ENCODE measurements around the gene LST1.

Gene LST1

GRCh38 chr6:31560697-31561058 lies 25.4 kb upstream of the LST1 start:
- DNase-seq: no peak

- DNase-seq: peak; percentile 47
Measured at GRCh38 chr6:31567531-31568370, 18.3 kb upstream of the LST1 start.

- peak; percentile 96 for DNase-seq
Measured at GRCh38 chr6:31568537-31568961, 17.5 kb upstream of the LST1 start.

- DNase-seq: no peak
Measured at GRCh38 chr6:31569861-31570536, 16.1 kb upstream of the LST1 start.

- DNase-seq: peak; percentile 88
Measured at GRCh38 chr6:31572041-31572911, 13.8 kb upstream of the LST1 start, which contains the start of gene LTA. Gene LTA (plus strand): TSS chr6:31572289. CDS start chr6:31572743, 454 bp downstream.

- DNase-seq: no peak
Measured at GRCh38 chr6:31573239-31574105, 12.6 kb upstream of the LST1 start.

GRCh38 chr6:31574106-31575061 lies 11.7 kb upstream of the LST1 start:
- peak; percentile 65 for DNase-seq

- peak; percentile 96 for DNase-seq
Measured at GRCh38 chr6:31575335-31575901, 10.7 kb upstream of the LST1 start, which contains the start of gene TNF. Gene TNF (plus strand): TSS chr6:31575565. CDS start chr6:31575742, 177 bp downstream.

GRCh38 chr6:31575952-31576685 lies 10.0 kb upstream of the LST1 start:
- peak; percentile 36 for DNase-seq

GRCh38 chr6:31576897-31577578 lies 9.0 kb upstream of the LST1 start:
- peak; percentile 84 for DNase-seq

- no peak for DNase-seq
Measured at GRCh38 chr6:31577579-31577966, 8.5 kb upstream of the LST1 start.

- peak; percentile 41 for DNase-seq
Measured at GRCh38 chr6:31578184-31579118, 7.6 kb upstream of the LST1 start.

- no peak for DNase-seq
Measured at GRCh38 chr6:31579119-31579505, 7.0 kb upstream of the LST1 start.

GRCh38 chr6:31579546-31580437 lies 6.3 kb upstream of the LST1 start:
- peak; percentile 61 for DNase-seq

GRCh38 chr6:31580438-31580740 lies 5.7 kb upstream of the LST1 start:
- DNase-seq: no peak

GRCh38 chr6:31580807-31581433 lies 5.2 kb upstream of the LST1 start:
- peak; percentile 94 for DNase-seq
